ACC112 (cell line): Measurements from ENCODE around the gene ERO1A.
"Not testable (repeated sequence)": the region's sequence is repeated elsewhere in the genome, so short reads cannot be mapped to it uniquely, and the experiment has no call there.

Experiments
- H2AFZ ChIP-seq: fragments of 200-600 bp; sonication (generic); one replicate; pipeline ENCODE4 v1.6.0; 2017; ENCODE audit warnings: antibody characterized with exemption, low read length; ENCODE audit not compliant: unreplicated experiment
- H3K27ac ChIP-seq: fragments of 200-600 bp; sonication (generic); 2 replicates; pipeline ENCODE4 v1.5.1; 2014; ENCODE audit warnings: low read depth, mild to moderate bottlenecking, antibody characterized with exemption, low read length, moderate library complexity
- H3K27me3 ChIP-seq: fragments of 200-600 bp; sonication (generic); 2 replicates; pipeline ENCODE4 v1.6.1; 2014; ENCODE audit warnings: mild to moderate bottlenecking, antibody characterized with exemption, low read length, moderate library complexity, mixed read lengths; ENCODE audit not compliant: insufficient read depth
- H3K36me3 ChIP-seq: fragments of 200-600 bp; sonication (generic); 2 replicates; pipeline ENCODE4 v1.6.1; 2016; ENCODE audit warnings: mild to moderate bottlenecking, antibody characterized with exemption, low read length, moderate library complexity, mixed read lengths; ENCODE audit not compliant: insufficient read depth
- H3K4me1 ChIP-seq: fragments of 200-600 bp; sonication (generic); one replicate; pipeline ENCODE4 v1.6.1; 2016; ENCODE audit warnings: low read length, mixed read lengths; ENCODE audit not compliant: insufficient read depth, unreplicated experiment, control insufficient read depth
- H3K4me3 ChIP-seq: fragments of 200-600 bp; sonication (generic); 2 replicates; pipeline ENCODE4 v1.5.1; 2014; ENCODE audit warnings: mild to moderate bottlenecking, low read depth, low read length
- H3K79me2 ChIP-seq: fragments of 200-600 bp; sonication (generic); one replicate; pipeline ENCODE4 v1.6.0; 2016; ENCODE audit warnings: low read length; ENCODE audit not compliant: control insufficient read depth, unreplicated experiment, insufficient read depth

Gene ERO1A

GRCh38 chr14:52695481-52696091 lies at the start of gene ERO1A:
TSS of gene ERO1A (minus strand) at chr14:52695558. CDS start at chr14:52695481, 77 bp downstream.
- H3K27me3 ChIP-seq, result no peaks in the 10 kb centered on the region
- peaks cover 47% of the 10 kb centered on the region for H3K79me2 ChIP-seq
- no peaks in the 10 kb centered on the region for H3K36me3 ChIP-seq
- peak within 1 kb of the TSS; percentile 95 for H3K4me3 ChIP-seq
- H3K27ac ChIP-seq, result peak within 1 kb of the TSS; percentile 97
- peak within 1 kb of the TSS; percentile 70 for H2AFZ ChIP-seq
- H3K4me1 ChIP-seq, result peaks cover 34% of the 10 kb centered on the region

- no peaks in the 10 kb centered on the region for H3K27me3 ChIP-seq
- H2AFZ ChIP-seq, result no peak overlapping the region
- no peak overlapping the region for H3K4me3 ChIP-seq
- peaks cover 9% of the 10 kb centered on the region for H3K4me1 ChIP-seq
- H3K36me3 ChIP-seq, result peaks cover 5% of the 10 kb centered on the region; the same call in 1 of the 2 replicates
- H3K27ac ChIP-seq, result peak overlapping the region; percentile 71
- peaks cover 38% of the 10 kb centered on the region for H3K79me2 ChIP-seq
Observed at GRCh38 chr14:52741865-52742264, 46.5 kb upstream of the ERO1A start.

- Histone ChIP-seq H2AFZ (no peak overlapping the region), H3K4me3 (no peak overlapping the region), H3K36me3 (no peaks in the 10 kb centered on the region), H3K27me3 (no peaks in the 10 kb centered on the region), H3K27ac (no peak overlapping the region), H3K4me1 (peaks cover 16% of the 10 kb centered on the region), H3K79me2 (peaks cover 49% of the 10 kb centered on the region)
Observed at GRCh38 chr14:52740751-52741150, 45.4 kb upstream of the ERO1A start.

GRCh38 chr14:52738409-52738808 lies 43.1 kb upstream of the ERO1A start:
- Histone ChIP-seq H3K79me2 (peaks cover 52% of the 10 kb centered on the region), H3K27me3 (no peaks in the 10 kb centered on the region), H3K4me1 (peaks cover 16% of the 10 kb centered on the region), H3K36me3 (peaks cover 7% of the 10 kb centered on the region; the same call in 1 of the 2 replicates), H3K4me3 (no peak overlapping the region), H2AFZ (no peak overlapping the region), H3K27ac (no peak overlapping the region)

GRCh38 chr14:52735921-52736489 lies 40.6 kb upstream of the ERO1A start:
- peaks cover 57% of the 10 kb centered on the region for H3K79me2 ChIP-seq
- no peak overlapping the region for H3K4me3 ChIP-seq
- no peaks in the 10 kb centered on the region for H3K27me3 ChIP-seq
- no peak overlapping the region for H3K27ac ChIP-seq
- H2AFZ ChIP-seq, result no peak overlapping the region
- H3K4me1 ChIP-seq, result peaks cover 6% of the 10 kb centered on the region
- peaks cover 12% of the 10 kb centered on the region; the same call in 1 of the 2 replicates for H3K36me3 ChIP-seq

GRCh38 chr14:52733824-52734223 lies 38.5 kb upstream of the ERO1A start:
- Histone ChIP-seq H2AFZ (no peak overlapping the region), H3K27me3 (no peaks in the 10 kb centered on the region), H3K4me3 (no peak overlapping the region), H3K4me1 (peaks cover 6% of the 10 kb centered on the region), H3K79me2 (peaks cover 62% of the 10 kb centered on the region), H3K27ac (no peak overlapping the region), H3K36me3 (peaks cover 12% of the 10 kb centered on the region)

- Histone ChIP-seq H2AFZ (peak overlapping the region; percentile 74), H3K27me3 (no peaks in the 10 kb centered on the region), H3K27ac (peak overlapping the region; percentile 25; the same call in 1 of the 2 replicates), H3K4me1 (no peaks in the 10 kb centered on the region), H3K36me3 (peaks cover 27% of the 10 kb centered on the region), H3K4me3 (peak overlapping the region; percentile 97), H3K79me2 (peaks cover 38% of the 10 kb centered on the region)
Observed at GRCh38 chr14:52730709-52731111, 35.4 kb upstream of the ERO1A start.

- peak within 1 kb of the TSS; percentile 73 for H3K27ac ChIP-seq
- peaks cover 33% of the 10 kb centered on the region for H3K36me3 ChIP-seq
- no peaks in the 10 kb centered on the region for H3K4me1 ChIP-seq
- peak within 1 kb of the TSS; percentile 74 for H2AFZ ChIP-seq
- H3K79me2 ChIP-seq, result peaks cover 33% of the 10 kb centered on the region
- peak within 1 kb of the TSS; percentile 97 for H3K4me3 ChIP-seq
- no peaks in the 10 kb centered on the region for H3K27me3 ChIP-seq
Observed at GRCh38 chr14:52729925-52730708, 34.8 kb upstream of the ERO1A start, which contains the start of gene STYX. TSS of gene STYX (plus strand) at chr14:52730166. CDS start at chr14:52730475, 309 bp downstream.

- H3K27me3 ChIP-seq, result no peaks in the 10 kb centered on the region
- peak overlapping the region; percentile 73 for H3K27ac ChIP-seq
- H3K36me3 ChIP-seq, result peaks cover 34% of the 10 kb centered on the region
- peak overlapping the region; percentile 97 for H3K4me3 ChIP-seq
- peaks cover 31% of the 10 kb centered on the region for H3K79me2 ChIP-seq
- no peaks in the 10 kb centered on the region for H3K4me1 ChIP-seq
- peak overlapping the region; percentile 21 for H2AFZ ChIP-seq
Observed at GRCh38 chr14:52729585-52729924, 34.2 kb upstream of the ERO1A start.

GRCh38 chr14:52729035-52729434 lies 33.7 kb upstream of the ERO1A start:
- H3K4me1 ChIP-seq, H2AFZ ChIP-seq, H3K4me3 ChIP-seq, H3K27me3 ChIP-seq: not testable (repeated sequence)
- H3K27ac ChIP-seq, result peak overlapping the region; percentile 73
- peaks cover 33% of the 10 kb centered on the region for H3K36me3 ChIP-seq
- peaks cover 31% of the 10 kb centered on the region for H3K79me2 ChIP-seq
